ENCODE results near the gene RAB15. TPM values are rescaled to one million over a fixed set of nuclear protein-coding genes. Genes with fewer than 3 reads are reported as not detected.

Gene RAB15
- polyA plus RNA-seq, 3 donors = 0.09 to 0.14 (median 0.09) TPM

DNA sequence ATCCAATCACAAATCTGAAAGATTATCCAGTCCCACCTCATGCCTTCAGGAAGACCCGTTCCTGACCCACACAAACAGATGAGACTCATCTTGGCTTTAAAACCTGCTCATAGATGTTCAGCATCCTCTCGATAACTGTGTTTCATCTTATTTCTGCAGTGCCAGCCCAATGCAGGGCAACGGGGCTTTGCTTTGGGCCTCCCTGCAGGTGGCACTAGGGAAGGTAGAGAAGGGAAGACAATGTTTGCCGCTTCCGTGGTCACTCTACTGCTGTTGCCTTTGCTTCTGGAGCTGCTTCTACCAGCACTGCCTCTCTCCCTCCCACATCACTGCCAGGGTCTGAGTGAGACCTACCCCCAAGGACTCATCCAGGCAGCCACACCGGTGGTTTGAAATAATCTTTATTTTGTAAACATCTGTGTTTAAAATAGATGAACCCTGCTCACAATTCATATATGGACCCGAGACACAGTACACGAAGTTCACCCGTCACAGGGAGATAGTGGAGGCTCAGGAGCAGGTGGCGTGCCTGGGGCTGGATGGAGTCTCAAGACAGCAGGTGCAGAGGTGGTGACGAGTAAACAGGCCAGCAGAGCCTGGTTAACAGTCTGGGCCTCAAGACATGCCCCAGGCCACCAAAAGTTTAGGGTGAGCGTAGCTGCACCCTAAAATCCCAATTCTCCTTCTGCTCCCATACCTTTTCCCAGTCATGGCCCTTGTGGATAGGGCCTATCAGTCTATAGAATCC lies 26.5 kb downstream of the RAB15 start:
- no peak overlapping the region for H3K4me3 ChIP-seq (replicated peaks in 1 of 3; ENCODE audit: low read depth in 2 of 3, low read length in 3 of 3)
- H3K4me1 Mint-ChIP-seq = peaks cover 19% of the 10 kb centered on the region
- H3K27ac Mint-ChIP-seq = peak overlapping the region in 1 of 7 donors; percentile 13
- H3K9ac ChIP-seq (ENCODE audit: insufficient read depth, low read length, poor library complexity, severe bottlenecking) = no peak overlapping the region
- 100% methylated on average over 7 of the region's 12 CpGs for WGBS (ENCODE audit: insufficient coverage)
- no peak overlapping the region for H3K4me2 ChIP-seq (replicated peaks; ENCODE audit: extremely low read depth, low read length, poor library complexity, severe bottlenecking)
- H3K27ac ChIP-seq (ENCODE audit: low read depth in 1 of 2, low read length in 2 of 2) = no peak overlapping the region
- peaks cover 7 to 59% of the 10 kb centered on the region in 2 donors for H3K36me3 ChIP-seq (replicated peaks in 1 of 2; ENCODE audit: control insufficient read depth in 1 of 2, insufficient read depth in 2 of 2, low read length in 2 of 2)
- H3K9me3 Mint-ChIP-seq = no peaks in the 10 kb centered on the region
- H3K36me3 Mint-ChIP-seq = peaks cover 46 to 49% of the 10 kb centered on the region in 2 donors
- intact Hi-C loops (cut with micrococcal nuclease) = no loop called here
- peaks cover 24% of the 10 kb centered on the region for H4K20me1 ChIP-seq (ENCODE audit: insufficient read depth, low read length)
- DNase-seq = no peak
- peaks cover 11 to 12% of the 10 kb centered on the region in 2 donors for H3K4me1 ChIP-seq (ENCODE audit: control insufficient read depth in 1 of 2, insufficient read depth in 2 of 2, low read length in 2 of 2)
- H3K27me3 ChIP-seq (ENCODE audit: control insufficient read depth in 2 of 2, insufficient read depth in 2 of 2, low read length in 2 of 2) = no peaks in the 10 kb centered on the region
- no peaks in the 10 kb centered on the region for H3K79me2 ChIP-seq (ENCODE audit: insufficient read depth, low read length)
- TF ChIP-seq, protein P1, sequence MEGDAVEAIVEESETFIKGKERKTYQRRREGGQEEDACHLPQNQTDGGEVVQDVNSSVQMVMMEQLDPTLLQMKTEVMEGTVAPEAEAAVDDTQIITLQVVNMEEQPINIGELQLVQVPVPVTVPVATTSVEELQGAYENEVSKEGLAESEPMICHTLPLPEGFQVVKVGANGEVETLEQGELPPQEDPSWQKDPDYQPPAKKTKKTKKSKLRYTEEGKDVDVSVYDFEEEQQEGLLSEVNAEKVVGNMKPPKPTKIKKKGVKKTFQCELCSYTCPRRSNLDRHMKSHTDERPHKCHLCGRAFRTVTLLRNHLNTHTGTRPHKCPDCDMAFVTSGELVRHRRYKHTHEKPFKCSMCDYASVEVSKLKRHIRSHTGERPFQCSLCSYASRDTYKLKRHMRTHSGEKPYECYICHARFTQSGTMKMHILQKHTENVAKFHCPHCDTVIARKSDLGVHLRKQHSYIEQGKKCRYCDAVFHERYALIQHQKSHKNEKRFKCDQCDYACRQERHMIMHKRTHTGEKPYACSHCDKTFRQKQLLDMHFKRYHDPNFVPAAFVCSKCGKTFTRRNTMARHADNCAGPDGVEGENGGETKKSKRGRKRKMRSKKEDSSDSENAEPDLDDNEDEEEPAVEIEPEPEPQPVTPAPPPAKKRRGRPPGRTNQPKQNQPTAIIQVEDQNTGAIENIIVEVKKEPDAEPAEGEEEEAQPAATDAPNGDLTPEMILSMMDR (IDR thresholded peaks at IDR 0.05) = no peak
- no peaks in the 10 kb centered on the region for H3K9me3 ChIP-seq (replicated peaks in 1 of 2; ENCODE audit: control insufficient read depth in 1 of 2, insufficient read depth in 1 of 2, low read length in 2 of 2)
- no peak overlapping the region for H2AFZ ChIP-seq (ENCODE audit: insufficient read depth, low read depth, low read length, poor library complexity, severe bottlenecking)
- H3K27me3 Mint-ChIP-seq (ENCODE audit: low read depth in 3 of 3) = peaks cover 0 to 2% (median 1%) of the 10 kb centered on the region in 3 donors
- no peak overlapping the region for H3K4me3 Mint-ChIP-seq

DNA sequence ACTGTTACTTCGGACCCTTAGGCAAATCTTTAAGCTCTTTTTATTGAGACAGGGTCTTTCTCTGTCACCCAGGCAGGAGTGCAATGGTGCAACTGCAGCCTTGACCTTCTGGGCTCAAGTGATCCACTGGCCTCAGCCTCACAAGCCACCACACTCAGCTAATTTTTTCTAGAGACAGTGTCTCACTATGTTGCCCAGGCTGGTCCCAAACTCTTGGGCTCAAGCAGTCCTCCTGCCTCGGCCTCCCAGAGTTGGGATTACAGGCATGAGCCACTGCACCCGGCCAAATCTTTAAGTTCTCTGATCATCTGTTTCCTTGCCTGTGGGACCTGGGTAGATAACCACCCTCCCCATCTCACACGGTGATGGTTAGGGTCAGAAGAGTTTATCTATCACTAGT lies 27.3 kb downstream of the RAB15 start:
- peaks cover 0 to 2% (median 1%) of the 10 kb centered on the region in 3 donors for H3K27me3 Mint-ChIP-seq (ENCODE audit: low read depth in 3 of 3)
- H3K9me3 Mint-ChIP-seq = no peaks in the 10 kb centered on the region
- H3K4me3 Mint-ChIP-seq = no peak overlapping the region
- H3K4me1 Mint-ChIP-seq = peaks cover 19% of the 10 kb centered on the region
- H3K79me2 ChIP-seq (ENCODE audit: insufficient read depth, low read length) = no peaks in the 10 kb centered on the region
- peaks cover 30% of the 10 kb centered on the region for H4K20me1 ChIP-seq (ENCODE audit: insufficient read depth, low read length)
- H3K27me3 ChIP-seq (ENCODE audit: control insufficient read depth in 2 of 2, insufficient read depth in 2 of 2, low read length in 2 of 2) = no peaks in the 10 kb centered on the region
- H3K27ac Mint-ChIP-seq = peak overlapping the region in 1 of 7 donors; percentile 13
- 100% methylated on average over 2 of the region's 4 CpGs for WGBS (ENCODE audit: insufficient coverage)
- intact Hi-C loops (cut with micrococcal nuclease) = no loop called here
- no peak overlapping the region for H2AFZ ChIP-seq (ENCODE audit: insufficient read depth, low read depth, low read length, poor library complexity, severe bottlenecking)
- H3K4me3 ChIP-seq (replicated peaks in 1 of 3; ENCODE audit: low read depth in 2 of 3, low read length in 3 of 3) = no peak overlapping the region
- TF ChIP-seq, protein P1 (IDR thresholded peaks at IDR 0.05) = no peak
- no peak overlapping the region for H3K27ac ChIP-seq (ENCODE audit: low read depth in 1 of 2, low read length in 2 of 2)
- H3K4me1 ChIP-seq (ENCODE audit: control insufficient read depth in 1 of 2, insufficient read depth in 2 of 2, low read length in 2 of 2) = peaks cover 11 to 12% of the 10 kb centered on the region in 2 donors
- H3K9me3 ChIP-seq (replicated peaks in 1 of 2; ENCODE audit: control insufficient read depth in 1 of 2, insufficient read depth in 1 of 2, low read length in 2 of 2) = no peaks in the 10 kb centered on the region
- no peak for DNase-seq
- H3K36me3 ChIP-seq (replicated peaks in 1 of 2; ENCODE audit: control insufficient read depth in 1 of 2, insufficient read depth in 2 of 2, low read length in 2 of 2) = peaks cover 13 to 67% of the 10 kb centered on the region in 2 donors
- no peak overlapping the region for H3K4me2 ChIP-seq (replicated peaks; ENCODE audit: extremely low read depth, low read length, poor library complexity, severe bottlenecking)
- H3K36me3 Mint-ChIP-seq = peaks cover 51 to 55% of the 10 kb centered on the region in 2 donors
- no peak overlapping the region for H3K9ac ChIP-seq (ENCODE audit: insufficient read depth, low read length, poor library complexity, severe bottlenecking)
